Activated naive CD4-positive, alpha-beta T cell treated with anti-CD3 and anti-CD28 coated beads, Interleukin-2, amount 10 ng/mL, durations not matched to agents 5 hours and 36 hours (primary cell): ENCODE measurements around the gene FHL5. TPM values are rescaled to one million over a fixed set of nuclear protein-coding genes. Genes with fewer than 3 reads are reported as not detected.

Experiments used
- total RNA-seq, 2 experiments: library from RNA; stranded (reverse); gene quantifications; one replicate each; pipeline ENCODE4 v1.2.3, GENCODE V29; 2021

The FHL5 gene
- total RNA-seq = not detected

GRCh38 chr6:96562886-96563285 lies at the start of gene FHL5:
TSS of gene FHL5 (plus strand) at chr6:96563128. CDS start at chr6:96603614, 40,486 bp downstream.

GRCh38 chr6:96521644-96522464 lies 41.1 kb upstream of the FHL5 start, which contains the start of gene UFL1:
TSS of gene UFL1 (plus strand) at chr6:96521806. CDS start at chr6:96521874, 68 bp downstream.

Other genes with a start within 250 kb of the FHL5 start
- gene UFL1, start 41.3 kb upstream of the FHL5 start, total RNA-seq = 10 to 100 TPM; 24.6 to 25.2 TPM